ENCODE measurements around the gene C1orf226.
"Not testable (repeated sequence)": the region's sequence is repeated elsewhere in the genome, so short reads cannot be mapped to it uniquely, and the experiment has no call there.

C1orf226 gene

DNA sequence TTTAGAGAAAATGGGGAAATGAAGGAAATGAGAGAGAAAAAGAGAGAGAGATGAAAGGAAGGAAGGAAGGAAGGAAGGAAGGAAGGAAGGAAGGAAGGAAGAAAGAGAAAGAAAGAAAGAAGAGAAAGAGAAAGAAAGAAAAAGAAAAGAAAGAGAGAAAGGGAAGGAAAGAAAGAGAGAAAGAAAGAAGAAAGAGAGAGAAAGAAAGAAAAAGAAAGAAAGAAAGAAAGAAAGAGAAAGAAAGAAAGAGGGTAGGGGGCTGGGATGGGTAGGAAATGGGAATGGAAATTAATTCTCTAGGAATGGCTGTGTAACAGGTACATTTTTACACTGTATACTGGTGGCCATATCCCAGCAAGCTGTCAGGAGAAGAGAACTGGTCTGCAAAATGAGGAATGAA is 34.7 kb downstream of the C1orf226 start:
- no peak for DNase-seq

DNA sequence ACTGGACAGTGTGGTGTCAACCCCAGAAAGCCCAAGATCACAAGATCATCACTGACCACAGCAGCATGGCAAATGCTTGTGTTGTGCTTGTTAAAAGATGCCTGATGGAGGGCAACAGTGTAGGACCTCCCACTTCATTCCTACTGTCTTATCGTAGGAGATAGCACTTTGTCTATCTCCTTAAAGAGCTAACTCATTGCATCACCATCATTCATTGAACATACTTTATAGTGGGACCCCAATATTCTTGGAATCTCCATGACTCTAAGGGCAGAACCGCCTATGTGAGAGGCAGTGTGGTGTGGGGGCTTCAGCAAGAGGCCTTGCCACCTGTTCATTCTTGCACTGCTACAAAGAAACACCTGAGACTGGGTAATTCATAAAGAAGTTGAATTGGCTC is 35.4 kb downstream of the C1orf226 start:
- no peak for DNase-seq

DNA sequence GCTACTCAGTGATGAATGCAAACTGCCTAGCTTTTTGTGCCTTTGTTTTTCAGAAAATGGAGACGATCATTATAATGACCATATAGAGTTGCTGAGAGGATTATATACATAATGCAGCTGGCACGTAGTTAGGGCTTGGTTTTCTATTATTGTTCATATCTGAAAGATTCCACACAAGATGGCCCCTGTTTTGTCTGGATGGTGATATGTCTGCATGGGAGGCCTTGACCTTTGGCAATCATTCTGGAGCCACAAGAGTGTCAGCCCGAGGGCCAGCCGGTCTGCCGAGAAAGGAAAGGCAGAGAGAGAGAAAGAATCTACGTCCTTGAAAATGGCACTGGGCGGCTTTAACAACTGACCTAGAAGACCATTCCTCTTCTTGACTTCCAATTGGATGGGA is 36.1 kb downstream of the C1orf226 start:
- no peak for DNase-seq

DNA sequence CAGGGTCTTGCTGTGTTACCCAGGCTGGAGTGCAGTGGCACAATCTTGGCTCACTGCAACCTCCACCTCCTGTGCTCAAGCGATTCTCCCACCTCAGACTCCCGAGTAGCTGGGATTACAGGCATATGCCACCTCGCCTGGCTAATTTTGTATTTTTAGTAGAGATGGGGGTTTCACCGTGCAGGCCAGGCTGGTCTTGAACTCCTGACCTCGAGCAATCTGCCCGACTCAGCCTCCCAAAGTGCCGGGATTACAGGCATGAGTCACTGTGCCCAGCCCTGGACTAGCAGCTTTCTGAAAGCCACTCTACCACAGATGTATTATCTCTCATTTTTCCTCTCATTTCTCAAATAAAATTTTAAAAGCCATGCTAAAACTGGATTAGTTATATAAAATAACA is 37.1 kb downstream of the C1orf226 start:
- not testable (repeated sequence) for DNase-seq

DNA sequence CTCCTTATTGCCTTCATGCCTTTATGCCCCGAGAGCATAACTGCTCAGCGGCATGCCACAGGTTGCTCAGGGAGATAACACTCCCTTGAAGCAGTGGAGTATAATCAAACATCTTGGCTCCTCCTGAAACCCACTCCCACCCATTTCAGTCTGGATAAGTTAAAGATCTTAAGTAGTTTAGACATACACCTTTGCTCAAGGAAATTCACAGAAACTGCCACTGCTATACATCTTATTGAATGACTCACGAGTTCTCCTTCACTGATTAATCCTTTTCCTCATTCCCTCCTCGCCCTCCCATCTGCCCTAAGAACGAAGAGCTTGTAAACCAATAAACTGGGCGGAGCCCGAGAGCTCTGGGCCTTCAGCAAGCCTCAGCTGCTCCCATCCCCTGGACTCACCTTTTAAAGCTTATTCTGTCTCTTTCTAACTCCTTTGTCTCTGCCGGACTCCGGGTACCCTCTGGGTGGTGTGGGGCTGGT is 38.0 kb downstream of the C1orf226 start:
- not testable (repeated sequence) for DNase-seq

DNA sequence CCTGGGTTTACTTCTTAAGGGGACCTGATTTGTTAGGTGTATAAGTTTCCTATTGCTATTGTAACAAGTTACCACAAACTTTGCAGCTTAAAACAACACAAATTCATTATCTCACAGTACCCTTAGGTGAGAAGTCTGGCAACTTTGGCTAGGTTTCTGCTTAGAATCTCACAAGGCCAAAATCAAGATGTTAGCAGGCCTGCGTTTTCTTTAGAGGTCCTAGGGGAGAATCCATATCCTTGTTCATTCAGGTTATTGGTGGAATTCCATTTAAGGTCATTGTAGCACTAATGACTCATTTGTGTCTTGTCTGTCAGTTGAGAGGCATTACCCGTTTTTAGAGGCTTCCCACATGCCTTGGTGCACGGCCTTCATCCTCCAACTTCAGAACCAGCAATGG is 38.6 kb downstream of the C1orf226 start:
- DNase-seq = no peak

DNA sequence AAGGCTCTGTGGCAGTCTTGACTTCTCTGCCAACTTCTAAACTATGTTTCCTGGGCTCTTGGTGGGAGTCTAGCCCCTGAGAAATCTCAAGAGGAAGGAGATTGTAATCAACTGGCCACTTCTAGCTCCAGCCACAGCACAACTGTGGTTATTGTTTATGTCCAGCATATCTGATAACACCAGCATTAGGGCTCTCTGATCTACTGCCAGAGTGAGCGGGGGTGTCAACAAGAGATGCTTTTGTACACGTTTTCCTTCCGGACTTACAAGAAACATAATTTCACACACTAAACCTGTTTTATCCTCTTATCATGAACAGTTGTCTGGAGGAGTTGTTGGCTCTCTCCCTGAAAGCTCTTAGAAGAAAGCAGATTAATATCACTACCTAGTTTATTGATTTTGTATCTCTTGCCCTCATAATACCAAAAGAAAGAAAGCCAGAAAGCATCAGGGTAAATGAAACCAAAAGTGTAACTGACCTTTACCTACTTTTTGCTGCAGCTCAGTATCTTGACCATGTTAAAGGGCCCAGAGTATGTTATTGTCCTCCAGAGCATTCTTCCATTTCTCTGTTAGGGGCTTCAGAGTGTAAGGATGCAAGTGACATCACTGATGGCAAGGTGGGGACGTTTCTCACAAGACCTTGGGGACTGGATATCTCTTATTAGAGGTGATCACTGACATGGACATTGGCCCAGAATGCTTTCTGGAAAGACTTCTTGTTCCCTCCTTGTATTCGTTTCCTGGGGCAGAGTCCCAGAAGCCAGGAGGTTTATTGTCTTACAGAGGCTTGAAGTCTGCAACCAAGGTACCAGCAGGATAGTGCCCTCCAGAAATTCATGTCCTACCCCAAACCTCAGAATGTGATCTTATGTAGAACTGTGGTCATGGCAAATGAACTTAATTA is 40.0 kb downstream of the C1orf226 start:
- no peak for DNase-seq

DNA sequence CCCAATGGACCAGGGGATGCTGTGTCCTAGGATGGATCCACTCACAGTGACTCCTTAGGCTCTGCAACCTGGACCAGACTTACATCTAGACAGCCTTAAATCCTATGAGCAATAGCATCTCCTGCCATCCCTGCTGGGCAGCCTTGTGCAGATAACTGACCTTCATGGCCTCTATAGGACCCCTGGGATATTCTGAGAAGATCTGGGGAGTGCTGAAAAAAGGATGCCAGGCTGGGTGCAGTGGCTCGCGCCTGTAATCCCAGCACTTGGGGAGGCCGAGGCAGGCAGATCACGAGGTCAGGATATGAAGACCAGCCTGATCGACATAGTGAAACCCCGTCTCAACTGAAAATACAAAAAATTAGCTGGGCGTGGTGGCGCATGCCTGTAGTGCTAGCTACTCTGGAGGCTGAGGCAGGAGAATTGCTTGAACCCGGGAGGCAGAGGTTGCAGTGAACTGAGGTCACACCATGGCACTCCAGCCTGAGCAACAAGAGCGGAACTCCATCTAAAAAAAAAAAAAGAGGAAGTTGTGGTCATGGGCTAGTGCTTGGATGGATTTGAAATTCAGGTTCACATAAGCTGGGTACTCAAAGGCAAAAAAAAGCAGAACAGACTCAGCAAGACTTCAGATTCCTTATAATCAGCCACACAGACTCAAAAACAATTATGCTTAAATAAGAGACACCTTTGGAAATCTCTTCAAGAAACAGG is 41.3 kb downstream of the C1orf226 start:
- DNase-seq = no peak

DNA sequence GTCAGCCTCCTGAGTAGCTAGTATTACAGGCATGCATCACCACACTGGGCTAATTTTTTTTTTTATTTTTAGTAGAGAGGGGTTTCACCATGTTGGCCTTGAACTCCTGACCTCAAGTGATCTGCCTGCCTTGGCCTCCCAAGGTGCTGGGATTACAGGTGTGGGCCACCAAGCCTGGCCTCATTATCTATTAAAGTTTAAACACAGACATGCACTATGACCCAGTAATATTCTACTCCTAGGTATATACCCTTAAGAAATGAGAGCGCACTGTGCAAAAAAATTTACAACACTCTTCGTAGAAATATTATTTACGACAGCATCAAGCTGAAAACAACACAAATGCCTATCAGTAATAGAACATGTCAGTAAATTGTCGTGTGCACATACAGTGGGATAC is 49.1 kb downstream of the C1orf226 start:
- DNase-seq = no peak

DNA sequence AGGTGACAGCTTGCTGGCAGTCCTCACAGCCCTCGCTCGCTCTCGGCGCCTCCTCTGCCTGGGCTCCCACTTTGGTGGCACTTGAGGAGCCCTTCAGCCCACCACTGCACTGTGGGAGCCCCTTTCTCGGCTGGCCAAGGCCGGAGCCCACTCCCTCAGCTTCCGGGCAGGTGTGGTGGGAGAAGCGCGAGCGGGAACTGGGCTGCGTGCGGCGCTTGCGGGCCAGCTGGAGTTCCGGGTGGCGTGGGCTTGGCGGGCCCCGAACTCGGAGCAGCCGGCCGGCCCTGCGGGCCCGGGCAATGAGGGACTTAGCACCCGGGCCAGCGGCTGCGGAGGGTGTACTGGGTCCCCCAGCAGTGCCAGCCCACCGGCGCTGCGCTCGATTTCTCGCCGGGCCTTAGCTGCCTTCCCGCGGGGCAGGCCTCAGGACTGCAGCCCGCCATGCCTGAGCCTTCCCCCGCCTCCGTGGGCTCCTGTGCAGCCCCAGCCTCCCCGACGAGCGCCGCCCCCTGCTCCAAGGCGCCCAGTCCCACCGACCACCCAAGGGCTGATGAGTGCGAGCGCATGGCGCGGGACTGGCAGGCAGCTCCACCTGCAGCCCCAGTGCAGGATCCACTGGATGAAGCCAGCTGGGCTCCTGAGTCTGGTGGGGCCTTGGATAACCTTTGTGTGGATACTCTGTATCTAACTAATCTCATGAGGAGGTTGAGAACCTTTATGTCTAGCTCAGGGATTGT is 51.6 kb downstream of the C1orf226 start:
- not testable (repeated sequence) for DNase-seq
